Uterus (tissue), 2 donors: ENCODE data around the gene AACS.

Experiments used
- POLR2A ChIP-seq, 2 donors: fragments of 450-650 bp; IDR thresholded peaks; one replicate each; pipeline ENCODE4 v1.6.1; 2016; ENCODE audit warnings: antibody characterized with exemption in 2 of 2, mild to moderate bottlenecking in 1 of 2, moderate library complexity in 1 of 2
- TF ChIP-seq, protein P1 (sequence below), 4 experiments: fragments of 200-600 bp in 2 of 4; fragments of 450-650 bp in 2 of 4; sonication (generic) in 2 of 4; IDR thresholded peaks; one replicate each; pipeline ENCODE4 v1.5.1; 2016 to 2019; ENCODE audit warnings: antibody characterized with exemption in 4 of 4, mild to moderate bottlenecking in 2 of 4, moderate library complexity in 1 of 4

DNA sequence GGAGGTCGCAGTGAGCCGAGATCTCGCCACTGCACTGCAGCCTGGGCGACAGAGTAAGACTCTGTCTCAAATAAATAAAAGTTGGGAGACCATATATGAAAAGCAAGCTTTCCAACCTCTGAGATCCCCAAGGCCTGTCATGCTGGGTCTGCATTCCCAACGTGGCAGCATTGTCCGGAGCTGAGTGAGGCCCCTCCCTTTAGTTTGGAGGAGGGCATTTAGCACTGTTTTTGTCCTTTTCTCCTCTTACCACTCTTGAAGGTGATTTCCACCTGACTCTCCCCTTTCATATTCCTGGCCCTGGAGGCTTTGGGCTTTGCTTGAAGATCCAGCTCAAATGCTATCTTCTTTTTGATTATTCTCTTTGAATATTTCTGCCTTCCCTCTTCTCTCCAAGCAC lies 3.2 kb downstream of the AACS start:
- TF ChIP-seq, protein P1, sequence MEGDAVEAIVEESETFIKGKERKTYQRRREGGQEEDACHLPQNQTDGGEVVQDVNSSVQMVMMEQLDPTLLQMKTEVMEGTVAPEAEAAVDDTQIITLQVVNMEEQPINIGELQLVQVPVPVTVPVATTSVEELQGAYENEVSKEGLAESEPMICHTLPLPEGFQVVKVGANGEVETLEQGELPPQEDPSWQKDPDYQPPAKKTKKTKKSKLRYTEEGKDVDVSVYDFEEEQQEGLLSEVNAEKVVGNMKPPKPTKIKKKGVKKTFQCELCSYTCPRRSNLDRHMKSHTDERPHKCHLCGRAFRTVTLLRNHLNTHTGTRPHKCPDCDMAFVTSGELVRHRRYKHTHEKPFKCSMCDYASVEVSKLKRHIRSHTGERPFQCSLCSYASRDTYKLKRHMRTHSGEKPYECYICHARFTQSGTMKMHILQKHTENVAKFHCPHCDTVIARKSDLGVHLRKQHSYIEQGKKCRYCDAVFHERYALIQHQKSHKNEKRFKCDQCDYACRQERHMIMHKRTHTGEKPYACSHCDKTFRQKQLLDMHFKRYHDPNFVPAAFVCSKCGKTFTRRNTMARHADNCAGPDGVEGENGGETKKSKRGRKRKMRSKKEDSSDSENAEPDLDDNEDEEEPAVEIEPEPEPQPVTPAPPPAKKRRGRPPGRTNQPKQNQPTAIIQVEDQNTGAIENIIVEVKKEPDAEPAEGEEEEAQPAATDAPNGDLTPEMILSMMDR (IDR thresholded peaks at IDR 0.05) = no peak
- no peak for TF ChIP-seq POLR2A (IDR thresholded peaks at IDR 0.05)
